HAP-1 (cell line): ENCODE results near the gene CADM2.

Source experiments
- DNase-seq, 2 experiments: peaks; one replicate each; pipeline ENCODE4 v3.0.0-alpha.2; 2016 to 2020; ENCODE audit warnings: low spot score in 2 of 2
- H3K27me3 ChIP-seq: fragments of 250-450 bp; sonication (Bioruptor Pico); 2 replicates; pipeline ENCODE4 v1.5.1; 2020; ENCODE audit warnings: low read depth, mild to moderate bottlenecking, moderate library complexity
- H3K36me3 ChIP-seq: fragments of 250-450 bp; sonication (Bioruptor Pico); replicated peaks from 2 replicates; pipeline ENCODE4 v1.5.1; 2020; ENCODE audit warnings: mild to moderate bottlenecking
- H3K4me1 ChIP-seq: fragments of 250-450 bp; sonication (Bioruptor Pico); 2 replicates; pipeline ENCODE4 v1.5.1; 2020; ENCODE audit warnings: mild to moderate bottlenecking
- H3K4me3 ChIP-seq: fragments of 250-450 bp; sonication (Bioruptor Pico); 2 replicates; pipeline ENCODE4 v1.5.1; 2020; ENCODE audit warnings: mild to moderate bottlenecking, moderate library complexity
- H3K9me3 ChIP-seq: fragments of 250-450 bp; sonication (Bioruptor Pico); 2 replicates; pipeline ENCODE4 v1.5.1; 2020; ENCODE audit warnings: mild to moderate bottlenecking, moderate library complexity
- in situ Hi-C: fragments of 300-500 bp; cut with MboI; formaldehyde crosslinking; loops from 3 replicates; pipeline ENCODE4 v1.14.3; 2020; ENCODE audit warnings: low sequenced_read_pairs, inconsistent platforms, mixed read lengths

Gene CADM2

DNA sequence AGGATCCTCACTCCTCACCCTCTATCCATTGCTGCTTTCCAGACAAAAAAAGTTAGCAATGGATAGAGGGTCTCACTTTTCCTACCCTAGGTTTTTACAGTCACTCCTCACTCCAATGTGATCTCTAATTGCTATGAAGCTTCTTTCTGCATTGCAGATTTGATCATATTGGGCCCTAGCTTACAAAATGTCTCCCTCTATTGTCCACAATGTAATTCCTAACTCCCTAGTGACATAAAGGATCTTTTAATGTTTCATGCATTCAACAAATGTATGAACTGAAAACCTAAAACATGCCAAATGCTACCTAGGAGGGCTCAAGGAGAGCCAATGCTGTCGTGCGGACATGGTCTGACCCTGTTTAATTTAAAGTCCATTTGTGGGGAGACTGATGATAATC lies 234.8 kb downstream of the CADM2 start:
- no peak overlapping the region for H3K4me3 ChIP-seq
- DNase-seq = no peak
- no peaks in the 10 kb centered on the region for H3K36me3 ChIP-seq
- in situ Hi-C loops = no loop called here
- no peaks in the 10 kb centered on the region for H3K27me3 ChIP-seq
- H3K4me1 ChIP-seq = no peaks in the 10 kb centered on the region
- no peaks in the 10 kb centered on the region for H3K9me3 ChIP-seq

DNA sequence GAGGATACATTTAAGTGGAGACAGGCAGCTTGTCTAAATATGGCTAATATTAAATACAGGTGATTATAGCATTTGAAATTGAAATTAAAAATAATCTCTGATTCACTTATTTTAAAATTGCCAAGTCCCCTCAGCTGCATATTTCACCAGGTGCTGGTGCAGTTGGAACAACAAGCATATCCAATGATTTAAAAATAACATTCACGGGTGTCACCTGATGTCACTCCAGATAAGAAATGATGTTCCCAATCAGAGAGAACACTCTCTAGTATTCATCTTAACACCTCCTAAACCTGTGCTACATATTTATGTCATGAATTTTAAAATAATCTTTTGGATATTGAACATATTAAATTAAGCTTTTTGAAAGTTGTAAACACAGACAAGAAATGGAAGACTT lies 249.9 kb downstream of the CADM2 start:
- H3K36me3 ChIP-seq = no peaks in the 10 kb centered on the region
- H3K9me3 ChIP-seq = no peaks in the 10 kb centered on the region
- no peak overlapping the region for H3K4me3 ChIP-seq
- peaks cover 10% of the 10 kb centered on the region for H3K4me1 ChIP-seq
- DNase-seq = no peak
- no peaks in the 10 kb centered on the region for H3K27me3 ChIP-seq
- in situ Hi-C loops = no loop called here

DNA sequence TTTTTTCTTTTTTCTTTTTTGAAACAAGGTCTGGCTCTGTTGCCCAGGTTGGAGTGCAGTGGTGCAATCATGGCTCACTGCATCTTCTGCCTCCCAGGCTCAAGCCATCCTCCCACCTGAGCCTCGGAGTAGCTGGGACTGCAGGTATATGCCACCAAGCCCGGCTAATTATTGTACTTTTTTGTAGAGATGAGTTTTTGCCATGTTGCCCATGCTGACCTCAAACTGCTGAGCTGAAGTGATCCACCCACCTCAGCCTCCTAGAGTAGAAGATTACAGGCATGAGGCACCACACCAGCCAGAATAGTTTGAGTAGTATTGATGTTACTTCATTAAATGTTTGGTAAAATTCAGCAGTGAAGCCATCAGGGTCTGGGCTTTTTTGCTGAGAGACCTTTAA lies 251.8 kb downstream of the CADM2 start:
- Histone ChIP-seq H3K4me3 (no peak overlapping the region), H3K9me3 (no peaks in the 10 kb centered on the region), H3K27me3 (no peaks in the 10 kb centered on the region), H3K36me3 (no peaks in the 10 kb centered on the region), H3K4me1 (peaks cover 10% of the 10 kb centered on the region)
- in situ Hi-C loops = no loop called here
- DNase-seq = no peak

DNA sequence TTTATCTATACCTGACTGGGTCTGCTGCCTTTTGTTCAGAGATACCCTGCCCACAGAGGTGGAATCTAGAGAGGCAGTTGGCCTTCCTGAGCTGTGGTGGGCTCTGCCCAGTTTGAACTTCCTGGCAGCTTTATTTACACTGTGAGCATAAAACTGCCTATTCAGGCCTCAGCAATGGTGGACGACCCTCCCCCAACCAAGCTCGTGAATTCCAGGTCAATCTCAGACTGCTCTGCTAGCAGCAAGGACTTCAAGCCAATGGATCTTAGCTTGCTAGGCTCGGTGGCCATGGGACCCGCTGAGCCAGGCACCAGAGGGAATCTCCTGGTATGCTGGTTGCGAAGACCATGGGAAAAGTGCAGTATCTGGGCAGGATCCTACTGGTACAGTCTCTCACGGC lies 270.2 kb downstream of the CADM2 start:
- DNase-seq = no peak
- Histone ChIP-seq H3K9me3 (no peaks in the 10 kb centered on the region), H3K36me3 (no peaks in the 10 kb centered on the region), H3K27me3 (no peaks in the 10 kb centered on the region), H3K4me1 (no peaks in the 10 kb centered on the region), H3K4me3 (no peak overlapping the region)
- in situ Hi-C loops = no loop called here

DNA sequence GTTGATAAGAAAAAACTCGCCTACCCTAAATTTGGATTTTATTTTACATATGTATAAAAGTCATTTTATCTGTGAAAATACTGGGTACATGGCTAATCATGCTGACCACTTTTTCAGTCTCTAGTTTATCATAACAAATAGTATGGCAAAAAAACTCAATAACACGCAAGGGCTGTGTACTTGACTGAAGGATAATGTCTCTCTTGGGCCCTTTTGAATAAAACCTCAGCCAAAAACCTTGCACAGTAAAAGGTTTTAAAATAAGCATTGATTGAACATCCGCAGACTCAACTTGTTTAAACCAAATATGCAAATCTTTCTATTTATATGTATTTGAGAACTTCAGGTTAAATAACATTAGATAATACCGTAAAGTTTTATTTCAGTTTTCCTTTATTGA lies 285.3 kb downstream of the CADM2 start:
- H3K27me3 ChIP-seq = no peaks in the 10 kb centered on the region
- peak; percentile 8 to 80 for DNase-seq
- no peaks in the 10 kb centered on the region for H3K9me3 ChIP-seq
- H3K4me3 ChIP-seq = no peak overlapping the region
- peaks cover 14% of the 10 kb centered on the region for H3K4me1 ChIP-seq
- in situ Hi-C loops = no loop called here
- H3K36me3 ChIP-seq = no peaks in the 10 kb centered on the region

DNA sequence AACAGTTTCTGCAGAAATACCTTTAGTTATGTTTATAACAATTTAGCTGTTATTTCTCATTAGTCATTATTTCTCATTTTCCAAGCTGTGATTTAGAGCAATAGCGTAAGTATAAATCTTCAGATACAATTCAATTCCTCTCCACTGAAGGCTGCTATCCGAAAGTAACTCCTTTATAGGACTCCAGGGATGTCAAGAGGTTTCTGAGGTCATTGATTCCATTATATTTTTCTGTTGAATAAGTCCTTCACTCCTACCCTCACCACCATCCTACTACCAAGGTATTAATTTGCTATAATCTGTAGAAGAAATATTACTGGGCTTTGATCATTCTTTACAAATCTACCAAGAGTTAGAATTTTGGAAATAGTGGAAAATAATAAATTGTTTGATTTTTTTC lies 285.7 kb downstream of the CADM2 start:
- no peaks in the 10 kb centered on the region for H3K27me3 ChIP-seq
- H3K36me3 ChIP-seq = no peaks in the 10 kb centered on the region
- peaks cover 14% of the 10 kb centered on the region for H3K4me1 ChIP-seq
- in situ Hi-C loops = no loop called here
- H3K4me3 ChIP-seq = no peak overlapping the region
- H3K9me3 ChIP-seq = no peaks in the 10 kb centered on the region
- peak in 1 of 2 experiments; percentile 63 for DNase-seq

DNA sequence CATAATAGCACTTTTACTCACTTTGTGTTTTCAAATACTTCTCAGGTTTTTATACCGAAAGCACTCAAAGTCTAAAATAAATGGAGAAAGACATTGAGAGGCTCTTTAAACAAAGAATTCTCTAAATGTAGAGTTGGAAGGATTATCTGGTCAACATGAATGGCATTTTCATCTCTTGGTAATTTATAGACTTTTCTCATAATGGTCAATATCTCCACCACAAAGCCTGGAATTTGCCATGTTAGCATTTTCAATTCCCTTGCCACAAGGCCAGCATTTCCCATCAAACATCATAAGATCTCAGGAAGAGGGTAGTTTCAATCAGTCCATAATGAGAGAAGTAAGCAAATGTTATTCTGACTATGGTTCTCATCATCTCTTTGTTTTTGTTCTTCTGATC lies 293.0 kb downstream of the CADM2 start:
- H3K4me1 ChIP-seq = peaks cover 16% of the 10 kb centered on the region
- H3K36me3 ChIP-seq = no peaks in the 10 kb centered on the region
- H3K27me3 ChIP-seq = no peaks in the 10 kb centered on the region
- in situ Hi-C loops = no loop called here
- DNase-seq = peak; percentile 57 to 94
- no peaks in the 10 kb centered on the region for H3K9me3 ChIP-seq
- H3K4me3 ChIP-seq = no peak overlapping the region

DNA sequence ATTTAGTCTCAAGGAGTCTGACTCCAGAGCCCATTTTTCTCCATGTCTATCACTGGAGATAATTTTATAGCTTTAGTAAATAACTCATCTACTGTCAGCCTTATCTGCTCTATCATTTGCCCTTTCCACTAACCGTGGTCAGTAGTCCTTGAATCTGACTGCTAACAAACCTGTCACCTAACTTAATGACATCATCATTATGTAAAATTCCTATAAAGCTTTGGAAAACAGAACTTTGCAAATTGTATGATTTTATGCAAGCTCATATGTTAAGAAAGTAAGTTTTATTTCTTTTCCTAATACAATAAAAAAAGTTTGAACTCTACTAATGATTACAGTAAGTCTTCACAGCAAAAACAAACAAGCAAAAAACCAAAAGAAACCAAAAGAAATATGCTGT lies 293.9 kb downstream of the CADM2 start:
- no peaks in the 10 kb centered on the region for H3K27me3 ChIP-seq
- no peak overlapping the region for H3K4me3 ChIP-seq
- no peak for DNase-seq
- no peaks in the 10 kb centered on the region for H3K9me3 ChIP-seq
- H3K36me3 ChIP-seq = no peaks in the 10 kb centered on the region
- peaks cover 16% of the 10 kb centered on the region for H3K4me1 ChIP-seq
- in situ Hi-C loops = no loop called here

DNA sequence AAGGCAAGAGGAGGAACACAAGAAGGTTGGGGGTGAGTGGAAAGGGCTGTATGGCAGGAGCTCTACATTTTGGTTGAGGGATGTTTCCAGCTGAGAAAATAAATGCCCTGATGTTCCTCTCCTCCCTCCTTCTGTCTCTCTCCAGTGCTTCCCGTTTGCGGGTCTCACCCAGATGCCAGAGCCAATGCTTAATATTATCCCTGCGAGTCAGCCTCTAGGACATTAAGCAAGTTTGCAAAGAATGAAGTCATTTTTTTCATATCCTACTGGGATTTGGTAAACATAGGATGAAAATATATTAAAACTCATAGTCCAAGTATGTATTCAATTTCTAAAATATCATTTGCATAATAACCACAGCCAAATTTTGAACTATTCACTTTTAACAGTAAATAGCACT lies 295.9 kb downstream of the CADM2 start:
- Histone ChIP-seq H3K4me3 (no peak overlapping the region), H3K36me3 (no peaks in the 10 kb centered on the region), H3K9me3 (no peaks in the 10 kb centered on the region), H3K4me1 (peaks cover 16% of the 10 kb centered on the region), H3K27me3 (no peaks in the 10 kb centered on the region)
- in situ Hi-C loops = no loop called here
- DNase-seq = no peak

DNA sequence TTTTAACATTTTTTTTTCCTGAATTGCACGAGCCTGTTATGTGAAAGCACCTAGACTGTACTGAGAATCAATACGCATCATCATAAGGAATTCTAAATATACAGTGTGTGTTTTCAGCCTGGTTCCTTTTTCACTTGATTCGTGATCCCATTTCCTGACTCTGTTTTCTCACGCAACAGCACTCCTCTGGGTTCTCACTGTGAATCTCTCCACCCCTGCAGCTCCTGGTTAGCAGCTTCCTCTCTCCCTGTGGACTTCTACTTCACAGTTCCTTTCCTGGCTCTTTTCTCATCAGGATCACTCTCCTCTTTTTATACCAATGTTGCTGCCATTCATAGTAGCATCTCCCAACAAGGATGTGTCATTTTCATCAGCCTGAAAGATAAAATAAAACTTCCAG lies 297.2 kb downstream of the CADM2 start:
- Histone ChIP-seq H3K36me3 (no peaks in the 10 kb centered on the region), H3K27me3 (no peaks in the 10 kb centered on the region), H3K4me3 (no peak overlapping the region), H3K9me3 (no peaks in the 10 kb centered on the region), H3K4me1 (peaks cover 16% of the 10 kb centered on the region)
- in situ Hi-C loops = no loop called here
- DNase-seq = no peak

DNA sequence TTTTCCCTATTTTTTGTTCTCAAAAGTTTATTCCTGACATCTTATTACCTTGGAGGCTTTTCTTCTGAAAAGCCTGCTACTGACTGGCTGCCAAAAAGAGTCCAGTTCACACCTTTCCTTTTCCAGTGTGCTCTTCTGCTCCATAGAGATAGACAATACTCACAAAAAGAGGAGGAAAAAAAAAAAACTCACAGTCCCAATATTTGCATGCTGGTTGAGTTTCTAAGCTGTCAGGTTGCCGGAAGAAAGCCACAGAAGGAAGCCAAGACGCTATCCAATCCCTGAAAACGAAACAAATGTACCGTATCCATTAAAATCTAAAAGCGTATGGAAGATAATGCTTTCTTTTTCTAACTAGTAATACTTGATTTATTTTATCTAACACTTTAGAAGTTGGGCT lies 299.5 kb downstream of the CADM2 start:
- no peak overlapping the region for H3K4me3 ChIP-seq
- no peaks in the 10 kb centered on the region for H3K9me3 ChIP-seq
- no peaks in the 10 kb centered on the region for H3K27me3 ChIP-seq
- DNase-seq = no peak
- no peaks in the 10 kb centered on the region for H3K36me3 ChIP-seq
- no peaks in the 10 kb centered on the region; the same call in 1 of the 2 replicates for H3K4me1 ChIP-seq
- in situ Hi-C loops = no loop called here

DNA sequence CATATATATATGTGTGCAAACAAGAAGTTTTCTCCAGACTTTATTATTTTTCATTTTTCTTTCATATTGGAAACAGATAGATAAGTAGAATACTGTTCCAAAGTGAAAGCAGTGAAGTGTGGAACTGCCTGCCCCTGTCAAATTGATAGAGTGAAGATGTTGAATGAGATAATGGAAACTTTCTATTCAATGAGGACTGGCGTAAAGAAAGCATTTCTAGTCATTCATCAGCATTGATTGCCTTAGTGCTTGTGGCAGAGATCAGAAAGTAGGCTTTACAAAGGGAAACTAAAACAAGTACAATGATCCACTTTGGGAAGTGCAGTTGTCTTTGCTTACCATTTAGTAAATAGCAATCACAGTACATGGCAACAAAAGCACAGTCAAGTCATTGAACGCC lies 300.0 kb downstream of the CADM2 start:
- in situ Hi-C loops = no loop called here
- Histone ChIP-seq H3K27me3 (no peaks in the 10 kb centered on the region), H3K36me3 (no peaks in the 10 kb centered on the region), H3K9me3 (no peaks in the 10 kb centered on the region), H3K4me1 (no peaks in the 10 kb centered on the region), H3K4me3 (no peak overlapping the region)
- peak in 1 of 2 experiments; percentile 38 for DNase-seq

DNA sequence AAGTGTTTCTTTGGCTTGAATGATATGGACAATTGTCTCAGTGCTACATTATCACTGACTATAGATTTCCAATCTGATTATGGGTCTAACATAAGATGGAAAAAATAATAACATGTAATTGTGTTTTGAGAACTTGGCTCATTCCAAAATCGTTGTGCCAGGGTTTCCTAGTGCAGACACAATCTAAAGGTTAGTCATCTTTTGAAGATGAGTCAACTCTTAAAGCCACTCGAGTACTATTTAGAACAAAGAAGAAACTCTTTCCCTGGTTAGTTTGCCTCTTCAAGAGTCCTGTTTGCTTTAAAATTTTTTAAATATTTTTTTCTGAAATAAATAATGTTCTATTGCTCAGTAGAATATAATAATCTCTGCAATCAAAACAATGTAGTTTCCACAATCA lies 301.0 kb downstream of the CADM2 start:
- Histone ChIP-seq H3K36me3 (no peaks in the 10 kb centered on the region), H3K4me1 (no peaks in the 10 kb centered on the region), H3K27me3 (no peaks in the 10 kb centered on the region), H3K9me3 (no peaks in the 10 kb centered on the region), H3K4me3 (no peak overlapping the region)
- in situ Hi-C loops = no loop called here
- DNase-seq = no peak

DNA sequence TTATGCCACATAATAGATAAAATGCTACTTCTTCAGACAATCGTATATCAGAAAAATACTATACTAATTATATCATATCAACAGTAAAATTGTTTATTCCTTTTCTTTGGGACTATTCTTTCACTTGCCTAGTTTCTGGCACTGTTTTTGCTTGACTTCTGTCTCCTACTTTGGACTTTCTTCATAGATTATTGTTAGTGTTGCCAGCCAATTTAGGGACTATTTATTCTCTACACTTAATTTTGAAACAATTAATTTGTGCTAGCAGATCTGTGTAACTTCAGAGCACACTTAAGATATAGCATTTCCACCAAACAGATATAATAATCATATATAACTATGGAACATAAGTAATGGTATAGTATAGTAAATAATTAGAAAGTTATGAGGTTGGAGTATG lies 305.6 kb downstream of the CADM2 start:
- in situ Hi-C loops = no loop called here
- Histone ChIP-seq H3K27me3 (no peaks in the 10 kb centered on the region), H3K9me3 (no peaks in the 10 kb centered on the region)

DNA sequence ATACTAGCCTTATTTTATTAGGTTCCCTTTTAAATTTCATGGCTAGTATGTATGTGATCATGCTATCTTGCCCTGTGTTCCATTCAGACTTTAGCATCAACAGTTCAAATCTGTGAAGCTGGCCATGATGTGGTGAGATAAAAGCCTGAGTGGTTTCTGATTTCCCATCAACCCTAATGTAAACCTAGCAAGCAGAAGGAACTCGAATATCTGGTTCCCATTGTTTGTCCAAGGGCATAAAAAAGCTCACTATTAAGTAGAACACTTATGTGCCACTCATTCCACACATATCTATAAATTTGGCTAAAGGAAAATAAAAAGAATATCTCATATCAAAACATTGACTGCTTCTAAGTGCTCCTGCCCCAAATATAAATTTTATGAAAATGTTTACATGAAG lies 311.7 kb downstream of the CADM2 start:
- in situ Hi-C loops = no loop called here
- no peak overlapping the region for H3K4me3 ChIP-seq
- DNase-seq = no peak
- H3K36me3 ChIP-seq = no peaks in the 10 kb centered on the region
- H3K9me3 ChIP-seq = no peaks in the 10 kb centered on the region
- H3K4me1 ChIP-seq = no peaks in the 10 kb centered on the region
- H3K27me3 ChIP-seq = no peaks in the 10 kb centered on the region

More for the DNA sequence above, 305.6 kb downstream of the CADM2 start:
- Histone ChIP-seq H3K4me3 (no peak overlapping the region), H3K36me3 (no peaks in the 10 kb centered on the region), H3K4me1 (no peaks in the 10 kb centered on the region)
- no peak for DNase-seq
